Hematopoietic multipotent progenitor cell treated with erythropoietin and hydrocortisone succinate and interleukin-3 and kit ligand, for 15 days (in vitro differentiated cells): ENCODE measurements around the gene ADARB2.

ENCODE experiments used
- DNase-seq: peaks from one replicate; pipeline ENCODE4 v3.0.0-alpha.2; 2015; ENCODE audit warnings: low spot score

The ADARB2 gene

GRCh38 chr10:1525354-1526162 is 211.8 kb downstream of the ADARB2 start:
- no peak for DNase-seq

GRCh38 chr10:1524540-1524939 is 212.8 kb downstream of the ADARB2 start:
- no peak for DNase-seq

- DNase-seq, result no peak
Observed at GRCh38 chr10:1523221-1523620, 214.1 kb downstream of the ADARB2 start.

GRCh38 chr10:1522237-1522636 is 215.1 kb downstream of the ADARB2 start:
- DNase-seq, result no peak

GRCh38 chr10:1521741-1522140 is 215.6 kb downstream of the ADARB2 start:
- DNase-seq, result no peak

GRCh38 chr10:1520909-1521565 is 216.3 kb downstream of the ADARB2 start:
- DNase-seq, result no peak

GRCh38 chr10:1519391-1519790 is 217.9 kb downstream of the ADARB2 start:
- no peak for DNase-seq

- DNase-seq, result no peak
Observed at GRCh38 chr10:1517684-1518083, 219.6 kb downstream of the ADARB2 start.

GRCh38 chr10:1516492-1517165 is 220.7 kb downstream of the ADARB2 start:
- no peak for DNase-seq

- no peak for DNase-seq
Observed at GRCh38 chr10:1515780-1516491, 221.4 kb downstream of the ADARB2 start.

- no peak for DNase-seq
Observed at GRCh38 chr10:1515121-1515779, 222.1 kb downstream of the ADARB2 start.

- DNase-seq, result no peak
Observed at GRCh38 chr10:1514681-1515080, 222.6 kb downstream of the ADARB2 start.

- DNase-seq, result no peak
Observed at GRCh38 chr10:1513221-1513620, 224.1 kb downstream of the ADARB2 start.

- no peak for DNase-seq
Observed at GRCh38 chr10:1509011-1509530, 228.3 kb downstream of the ADARB2 start.

GRCh38 chr10:1508096-1508495 is 229.2 kb downstream of the ADARB2 start:
- DNase-seq, result no peak

GRCh38 chr10:1507436-1507835 is 229.9 kb downstream of the ADARB2 start:
- DNase-seq, result no peak

- DNase-seq, result no peak
Observed at GRCh38 chr10:1504940-1505339, 232.4 kb downstream of the ADARB2 start.

GRCh38 chr10:1504286-1504685 is 233.0 kb downstream of the ADARB2 start:
- DNase-seq, result no peak

- no peak for DNase-seq
Observed at GRCh38 chr10:1502451-1502850, 234.9 kb downstream of the ADARB2 start.

- DNase-seq, result no peak
Observed at GRCh38 chr10:1499359-1499957, 237.9 kb downstream of the ADARB2 start.

- no peak for DNase-seq
Observed at GRCh38 chr10:1498746-1499358, 238.5 kb downstream of the ADARB2 start.
